Thyroid gland (tissue), 4 donors: ENCODE measurements around the gene ATP5F1D. TPM values are rescaled to one million over a fixed set of nuclear protein-coding genes. Genes with fewer than 3 reads are reported as not detected.
A peak's percentile ranks its signal among the peaks of the same experiment; 100 is the strongest.
"Not testable (repeated sequence)": the region's sequence is repeated elsewhere in the genome, so short reads cannot be mapped to it uniquely, and the experiment has no call there.

Experiments used
- DNase-seq, 2 donors: peaks; one replicate each; pipeline ENCODE4 v3.0.0-alpha.2; 2019
- H3K27ac ChIP-seq, 3 donors: fragments of 200-600 bp; sonication (generic); 1 replicate in 2 of 3; 2 replicates in 1 of 3; pipeline ENCODE4 v1.5.1; 2016 to 2019; ENCODE audit warnings: mild to moderate bottlenecking in 1 of 3, moderate library complexity in 1 of 3
- H3K27me3 ChIP-seq: fragments of 200-600 bp; sonication (generic); one replicate; pipeline ENCODE4 v1.5.1; 2019
- H3K36me3 ChIP-seq, 2 donors: fragments of 200-600 bp; sonication (generic); one replicate each; pipeline ENCODE4 v1.5.1; 2016 to 2019
- H3K4me1 ChIP-seq, 2 donors: fragments of 200-600 bp; sonication (generic); one replicate each; pipeline ENCODE4 v1.5.1; 2017 to 2019
- H3K4me3 ChIP-seq, 3 donors: fragments of 200-600 bp; sonication (generic); replicated peaks in 1 of 3; 1 replicate in 2 of 3; 2 replicates in 1 of 3; pipeline ENCODE4 v1.5.1; 2016; ENCODE audit warnings: mild to moderate bottlenecking in 1 of 3
- H3K9me3 ChIP-seq: fragments of 200-600 bp; sonication (generic); one replicate; pipeline ENCODE4 v1.5.1; 2017
- CTCF ChIP-seq, 6 experiments: fragments of 200-600 bp in 3 of 6; fragments of 450-650 bp in 3 of 6; sonication (generic) in 3 of 6; IDR thresholded peaks; one replicate each; pipeline ENCODE4 v1.5.1; 2016 to 2019; ENCODE audit warnings: antibody characterized with exemption in 6 of 6, mild to moderate bottlenecking in 2 of 6, inconsistent platforms in 1 of 6, moderate library complexity in 1 of 6
- POLR2A ChIP-seq, 2 donors: fragments of 450-650 bp; IDR thresholded peaks; one replicate each; pipeline ENCODE4 v1.6.1; 2017; ENCODE audit warnings: antibody characterized with exemption in 2 of 2, mild to moderate bottlenecking in 2 of 2, moderate library complexity in 1 of 2
- WGBS, 2 donors: methylation state at CpG; one replicate each; pipeline ENCODE4 v1.1.5; 2017; 5-methylcytosine and 5-hydroxymethylcytosine counted together
- intact Hi-C: fragments of 100-400 bp; cut with DNase I; formaldehyde crosslinking; loops from one replicate; pipeline ENCODE4 v1.15.1; 2023
- total RNA-seq, 4 donors: library from RNA; depleted of rRNA; stranded (reverse); fragments of >200 nt; gene quantifications; one replicate each; pipeline ENCODE4 v1.2.3, GENCODE V29; 2016

The ATP5F1D gene
- total RNA-seq, 4 donors from 2014 or later = 39.2 to 182 (median 83.0) TPM

GRCh38 chr19:1240925-1241324 is 626 bp upstream of the ATP5F1D start:
- peak in 1 of 2 donors; percentile 23 for DNase-seq
- peaks cover 51 to 71% of the 10 kb centered on the region in 2 donors for H3K4me1 ChIP-seq
- H3K36me3 ChIP-seq = no peaks in the 10 kb centered on the region
- 61 to 63% methylated on average over 3 to 15 of the region's 15 CpGs for WGBS, 2 donors
- no peak overlapping the region for H3K4me3 ChIP-seq
- H3K9me3 ChIP-seq = no peaks in the 10 kb centered on the region
- peak overlapping the region; percentile 90 to 94 (median 90) for H3K27ac ChIP-seq
- TF ChIP-seq CTCF (IDR thresholded peaks at IDR 0.05) = no peak
- TF ChIP-seq POLR2A (IDR thresholded peaks at IDR 0.05) = no peak
- H3K27me3 ChIP-seq = no peaks in the 10 kb centered on the region
- intact Hi-C loops = no loop called here

GRCh38 chr19:1243768-1244692 is 2.5 kb downstream of the ATP5F1D start:
- WGBS, 2 donors = 57 to 73% methylated on average over 15 to 26 of the region's 33 CpGs
- peaks cover 57 to 78% of the 10 kb centered on the region in 2 donors for H3K4me1 ChIP-seq
- H3K27ac ChIP-seq = peak overlapping the region; percentile 61 to 96 (median 88)
- no peaks in the 10 kb centered on the region for H3K27me3 ChIP-seq
- intact Hi-C loops = loop anchor here (2.0 kb wide), 1 partner anchor 23 kb away; no protein-coding TSS in a partner anchor
- no peaks in the 10 kb centered on the region for H3K9me3 ChIP-seq
- peak; percentile 91 to 93 for DNase-seq
- TF ChIP-seq CTCF (IDR thresholded peaks at IDR 0.05) (peak; percentile 71 to 98 (median 94)), POLR2A (IDR thresholded peaks at IDR 0.05) (peak in 1 of 2 donors; percentile 8)
- H3K4me3 ChIP-seq = no peak overlapping the region
- no peaks in the 10 kb centered on the region for H3K36me3 ChIP-seq

- no peak overlapping the region for H3K4me3 ChIP-seq
- H3K9me3 ChIP-seq = no peaks in the 10 kb centered on the region
- H3K36me3 ChIP-seq = peaks cover 1 to 2% of the 10 kb centered on the region in 2 donors
- 25 to 47% methylated on average over 6 to 16 of the region's 31 CpGs for WGBS, 2 donors
- peak; percentile 89 to 93 for DNase-seq
- no peaks in the 10 kb centered on the region for H3K27me3 ChIP-seq
- intact Hi-C loops = loop anchor here (2.0 kb wide), 1 partner anchor 22 kb away; no protein-coding TSS in a partner anchor
- peak overlapping the region; percentile 61 to 96 (median 88) for H3K27ac ChIP-seq
- TF ChIP-seq POLR2A (IDR thresholded peaks at IDR 0.05) = no peak
- no peak for TF ChIP-seq CTCF (IDR thresholded peaks at IDR 0.05)
- H3K4me1 ChIP-seq = peaks cover 57 to 75% of the 10 kb centered on the region in 2 donors
These were observed 3.3 kb downstream of the ATP5F1D start for GRCh38 chr19:1244693-1245451.

GRCh38 chr19:1245494-1246264 is 4.1 kb downstream of the ATP5F1D start:
- Histone ChIP-seq H3K4me1 (peaks cover 53 to 68% of the 10 kb centered on the region in 2 donors), H3K27me3 (no peaks in the 10 kb centered on the region), H3K4me3 (no peak overlapping the region), H3K27ac (peak overlapping the region; percentile 88 to 100 (median 96)), H3K36me3 (peaks cover 4 to 8% of the 10 kb centered on the region in 2 donors), H3K9me3 (no peaks in the 10 kb centered on the region)
- DNase-seq = peak; percentile 99
- WGBS, 2 donors = 52 to 58% methylated on average over 10 to 21 of the region's 26 CpGs
- TF ChIP-seq POLR2A (IDR thresholded peaks at IDR 0.05) (peak in 1 of 2 donors; percentile 62), CTCF (IDR thresholded peaks at IDR 0.05) (no peak)
- intact Hi-C loops = loop anchor here (2.0 kb wide), 1 partner anchor 21 kb away; no protein-coding TSS in a partner anchor

- H3K9me3 ChIP-seq, intact Hi-C loops, H3K4me3 ChIP-seq, H3K27me3 ChIP-seq: not testable (repeated sequence)
- Histone ChIP-seq H3K4me1 (peaks cover 53 to 69% of the 10 kb centered on the region in 2 donors), H3K27ac (peak overlapping the region; percentile 88 to 100 (median 96)), H3K36me3 (peaks cover 9 to 12% of the 10 kb centered on the region in 2 donors)
- peak; percentile 74 to 84 for DNase-seq
- WGBS, 2 donors = 58% methylated on average over 26 to 27 of the region's 27 CpGs
These were observed 4.9 kb downstream of the ATP5F1D start for GRCh38 chr19:1246265-1247087.
